Adrenal gland (tissue), 12 donors: ENCODE measurements around the gene EGLN1. TPM values are rescaled to one million over a fixed set of nuclear protein-coding genes. Genes with fewer than 3 reads are reported as not detected.

Source experiments
- DNase-seq, 7 donors: peaks; one replicate each; pipeline ENCODE4 v3.0.0-alpha.2; 2019 to 2020
- H3K27ac ChIP-seq, 5 donors: fragments of 200-600 bp; sonication (generic) in 4 of 5; 1 replicate in 3 of 5; 2 replicates in 2 of 5; pipeline versions ENCODE4 v1.5.1 to v1.8.0; 2016 to 2020; ENCODE audit warnings: mild to moderate bottlenecking in 1 of 5
- H3K27me3 ChIP-seq: fragments of 200-600 bp; 2 replicates; pipeline ENCODE4 v1.8.0; 2021
- H3K36me3 ChIP-seq, 2 donors: fragments of 200-600 bp; replicated peaks in 1 of 2; 1 replicate in 1 of 2; 2 replicates in 1 of 2; pipeline versions ENCODE4 v1.5.1 to v1.8.0; 2018 to 2022
- H3K4me1 ChIP-seq, 2 donors: fragments of 200-600 bp; replicated peaks in 1 of 2; 1 replicate in 1 of 2; 2 replicates in 1 of 2; pipeline versions ENCODE4 v1.5.1 to v1.8.0; 2018 to 2021
- H3K4me3 ChIP-seq, 4 donors: fragments of 200-600 bp; sonication (generic) in 3 of 4; one replicate each; pipeline ENCODE4 v1.5.1; 2016 to 2018
- H3K9me3 ChIP-seq, 3 donors: fragments of 200-600 bp; sonication (generic) in 1 of 3; replicated peaks in 1 of 3; 1 replicate in 2 of 3; 2 replicates in 1 of 3; pipeline versions ENCODE4 v1.5.1 to v1.8.0; 2016 to 2021
- POLR2A ChIP-seq, 2 donors: fragments of 450-650 bp; IDR thresholded peaks; one replicate each; pipeline ENCODE4 v1.6.1; 2017; ENCODE audit warnings: antibody characterized with exemption in 2 of 2, mild to moderate bottlenecking in 2 of 2, moderate library complexity in 1 of 2
- WGBS, 4 donors: extraction: QIAGEN DNeasy Blood & Tissue Kit in 2 of 4; methylation state at CpG; one replicate each; pipeline versions ENCODE4 v1.1.5 to v1.1.7; 2013 to 2017; 5-methylcytosine and 5-hydroxymethylcytosine counted together
- intact Hi-C, 2 donors: fragments of 100-400 bp; cut with DNase I; formaldehyde crosslinking; loops; one replicate each; pipeline versions ENCODE4 v1.14.1 to v1.15.0; 2022 to 2023
- polyA plus RNA-seq, 3 donors: library from polyadenylated mRNA; stranded (reverse); fragments of 200-250 nt in 2 of 3; fragments of 350-450 nt in 1 of 3; fragmentation: Illumina TruSeq in 1 of 3; extraction: RNeasy Lipid Tissue Mini Kit (QIAGEN cat#74804) in 1 of 3; gene quantifications; one replicate each; pipeline ENCODE4 v1.2.3, GENCODE V29; 2013 to 2014
- total RNA-seq, 9 donors: library from RNA; depleted of rRNA in 4 of 9; stranded (reverse); fragments of >200 nt in 4 of 9; fragments of 120-200 nt in 1 of 9; fragmentation: NEBNext Ultra II Directional in 1 of 9; extraction: Animal tissue kit (Norgen Biotek cat#: 25700) in 1 of 9; gene quantifications; one replicate each; pipeline versions ENCODE4 v1.1.0 to v1.2.4, GENCODE V29; 2013 to 2023
- TF ChIP-seq, protein P1 (sequence below), 6 experiments: fragments of 450-650 bp in 4 of 6; fragments of 200-600 bp in 2 of 6; sonication (generic) in 1 of 6; IDR thresholded peaks; 1 replicate in 5 of 6; 2 replicates in 1 of 6; pipeline versions ENCODE4 v1.5.1 to v1.8.0; 2016 to 2021; ENCODE audit warnings: antibody characterized with exemption in 6 of 6, mild to moderate bottlenecking in 2 of 6, moderate library complexity in 1 of 6
- donor health status: healthy with polysubstance abuse.
- donor health status: Bipolar disorder and iron deficiency.
- donor health status: DM: yes; HTN: yes; CAD: no.
- donor health status: DM: no; HTN: no; CAD: no.
- donor health status: DM: no; HTN: no; CAD: no.
- donor health status: DM: yes; HTN: yes; CAD: no.

Gene EGLN1
- total and polyA plus RNA-seq, 12 donors = 7.9 to 75.6 (median 49.2) TPM

DNA sequence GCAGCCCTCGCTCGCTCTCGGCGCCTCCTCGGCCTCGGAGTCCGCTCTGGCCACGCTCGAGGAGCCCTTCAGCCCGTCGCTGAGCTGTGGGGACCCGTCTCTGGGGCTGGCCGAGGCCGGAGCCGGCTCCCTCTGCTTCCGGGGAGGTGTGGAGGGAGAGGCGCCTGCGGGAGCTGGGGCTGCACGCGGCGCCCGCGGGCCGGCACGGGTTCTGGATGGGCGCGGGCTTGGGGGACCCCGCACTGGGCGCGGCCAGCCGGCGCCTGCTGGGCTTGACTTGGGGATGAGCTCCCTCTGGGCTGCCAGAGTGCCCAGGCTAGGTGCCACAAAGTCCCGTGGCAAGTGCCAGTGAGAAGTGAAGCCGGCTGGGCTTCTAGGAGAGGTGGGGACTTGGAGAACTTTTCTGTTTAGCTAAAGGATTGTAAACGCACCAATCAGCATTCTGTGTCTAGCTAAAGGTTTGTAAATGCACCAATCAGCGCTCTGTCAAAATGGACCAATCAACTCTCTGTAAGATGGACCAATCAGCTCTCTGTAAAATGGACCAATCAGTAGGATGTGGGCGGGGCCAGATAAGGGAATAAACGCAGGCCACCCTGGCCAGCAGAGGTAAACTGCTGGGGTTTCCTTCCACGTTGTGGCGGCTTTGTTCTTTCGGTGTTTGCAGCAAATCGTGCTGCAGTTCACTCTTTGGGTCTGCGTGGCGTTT is 104.6 kb downstream of the EGLN1 start:
- H3K27me3 ChIP-seq = no peaks in the 10 kb centered on the region
- no peaks in the 10 kb centered on the region for H3K9me3 ChIP-seq
- 90 to 94% (median 93%) methylated on average over 27 to 44 of the region's 44 CpGs for WGBS, 4 donors
- no peak overlapping the region for H3K27ac ChIP-seq
- H3K36me3 ChIP-seq = no peaks in the 10 kb centered on the region
- intact Hi-C loops = no loop called here
- peak in 1 of 7 donors; percentile 25 for DNase-seq
- TF ChIP-seq POLR2A (IDR thresholded peaks at IDR 0.05) = no peak
- TF ChIP-seq, protein P1, sequence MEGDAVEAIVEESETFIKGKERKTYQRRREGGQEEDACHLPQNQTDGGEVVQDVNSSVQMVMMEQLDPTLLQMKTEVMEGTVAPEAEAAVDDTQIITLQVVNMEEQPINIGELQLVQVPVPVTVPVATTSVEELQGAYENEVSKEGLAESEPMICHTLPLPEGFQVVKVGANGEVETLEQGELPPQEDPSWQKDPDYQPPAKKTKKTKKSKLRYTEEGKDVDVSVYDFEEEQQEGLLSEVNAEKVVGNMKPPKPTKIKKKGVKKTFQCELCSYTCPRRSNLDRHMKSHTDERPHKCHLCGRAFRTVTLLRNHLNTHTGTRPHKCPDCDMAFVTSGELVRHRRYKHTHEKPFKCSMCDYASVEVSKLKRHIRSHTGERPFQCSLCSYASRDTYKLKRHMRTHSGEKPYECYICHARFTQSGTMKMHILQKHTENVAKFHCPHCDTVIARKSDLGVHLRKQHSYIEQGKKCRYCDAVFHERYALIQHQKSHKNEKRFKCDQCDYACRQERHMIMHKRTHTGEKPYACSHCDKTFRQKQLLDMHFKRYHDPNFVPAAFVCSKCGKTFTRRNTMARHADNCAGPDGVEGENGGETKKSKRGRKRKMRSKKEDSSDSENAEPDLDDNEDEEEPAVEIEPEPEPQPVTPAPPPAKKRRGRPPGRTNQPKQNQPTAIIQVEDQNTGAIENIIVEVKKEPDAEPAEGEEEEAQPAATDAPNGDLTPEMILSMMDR (IDR thresholded peaks at IDR 0.05) = no peak
- H3K4me3 ChIP-seq = no peak overlapping the region
- H3K4me1 ChIP-seq = no peaks in the 10 kb centered on the region

DNA sequence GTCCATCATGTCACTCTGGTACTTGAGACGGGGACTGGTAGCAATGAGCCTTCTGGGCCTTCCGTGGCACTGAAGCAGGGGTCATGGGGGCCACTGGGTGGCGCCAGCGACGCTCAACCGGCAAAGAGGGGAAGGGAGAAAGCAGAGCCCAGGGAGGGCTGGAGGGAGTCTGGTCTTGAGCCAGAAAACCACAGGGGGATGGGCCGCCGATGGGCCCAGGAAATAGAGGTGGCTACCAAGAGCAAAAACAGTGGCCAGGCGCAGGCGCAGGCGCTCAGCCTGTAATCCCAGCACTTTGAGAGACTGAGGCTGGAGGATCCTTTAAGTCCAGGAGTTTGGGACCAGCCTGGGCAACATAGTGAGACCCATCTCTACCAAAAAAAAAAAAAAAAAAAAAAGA is 106.2 kb downstream of the EGLN1 start:
- WGBS, 4 donors = 33 to 41% (median 37%) methylated on average over 11 of the region's 11 CpGs
- TF ChIP-seq, protein P1 (IDR thresholded peaks at IDR 0.05) = peak; percentile 17 to 53 (median 49)
- no peak for TF ChIP-seq POLR2A (IDR thresholded peaks at IDR 0.05)
- peak; percentile 21 to 58 (median 39) for DNase-seq
- H3K36me3 ChIP-seq = no peaks in the 10 kb centered on the region
- H3K27ac ChIP-seq = no peak overlapping the region
- no peak overlapping the region for H3K4me3 ChIP-seq
- no peaks in the 10 kb centered on the region for H3K9me3 ChIP-seq
- no peaks in the 10 kb centered on the region for H3K27me3 ChIP-seq
- intact Hi-C loops = no loop called here
- H3K4me1 ChIP-seq = no peaks in the 10 kb centered on the region

Other genes starting within 250 kb of the EGLN1 start
- 10 to 100 TPM; 27.0 to 65.2 (median 44.8) TPM for gene GNPAT, start 181.1 kb downstream of the EGLN1 start, total RNA-seq
- 10 to 100 TPM; 46.8 to 91.9 (median 57.9) TPM for gene GNPAT, start 181.1 kb downstream of the EGLN1 start, polyA plus RNA-seq
- 10 to 100 TPM in 8 of 9 donors, 1 to 10 TPM in 1; 9.6 to 21.1 (median 14.9) TPM for gene EXOC8, start 84.4 kb downstream of the EGLN1 start, total RNA-seq
- gene EXOC8, start 84.4 kb downstream of the EGLN1 start, polyA plus RNA-seq = 10 to 100 TPM in 1 of 3 donors, 1 to 10 TPM in 2; 2.4 to 11.9 (median 3.5) TPM
- 10 to 100 TPM in 6 of 9 donors, 1 to 10 TPM in 3; 6.3 to 18.5 (median 11.0) TPM for gene SPRTN, start 84.0 kb downstream of the EGLN1 start, total RNA-seq
- 10 to 100 TPM in 1 of 3 donors, 1 to 10 TPM in 2; 3.9 to 14.0 (median 5.1) TPM for gene SPRTN, start 84.0 kb downstream of the EGLN1 start, polyA plus RNA-seq
- 10 to 100 TPM; 16.0 to 92.5 (median 48.1) TPM for gene TSNAX, start 106.4 kb upstream of the EGLN1 start, total RNA-seq
- 10 to 100 TPM; 11.6 to 98.3 (median 11.8) TPM for gene TSNAX, start 106.4 kb upstream of the EGLN1 start, polyA plus RNA-seq
- 10 to 100 TPM in 5 of 9 donors, 1 to 10 TPM in 4; 7.1 to 21.0 (median 14.3) TPM for gene DISC1, start 204.5 kb upstream of the EGLN1 start, total RNA-seq
- 1 to 10 TPM; 1.0 to 3.1 (median 1.7) TPM for gene DISC1, start 204.5 kb upstream of the EGLN1 start, polyA plus RNA-seq